Activated T-helper 17 cell treated with anti-CD3 and anti-CD28 coated beads, Interleukin-2, amount 50 U/mL, for 72 hours (primary cell): ENCODE data around the gene AHSG. TPM values are rescaled to one million over a fixed set of nuclear protein-coding genes. Genes with fewer than 3 reads are reported as not detected.
"Not testable (repeated sequence)": the region's sequence is repeated elsewhere in the genome, so short reads cannot be mapped to it uniquely, and the experiment has no call there.

Experiments used
- ATAC-seq: fragments of 150-1000 bp; cut with Tn5 transposase; replicated peaks from 2 replicates; pipeline ENCODE4 v1.10.0; 2021; ENCODE audit warnings: mild to moderate bottlenecking, moderate library complexity
- H3K27ac Mint-ChIP-seq: one replicate; pipeline ENCODE4 v1.8.0; 2022; ENCODE audit warnings: mixed read lengths
- H3K27me3 Mint-ChIP-seq: one replicate; pipeline ENCODE4 v1.8.0; 2022; ENCODE audit warnings: mixed read lengths
- H3K36me3 Mint-ChIP-seq: one replicate; pipeline ENCODE4 v1.8.0; 2022; ENCODE audit warnings: low read depth, mild to moderate bottlenecking, mixed read lengths
- H3K4me1 Mint-ChIP-seq: one replicate; pipeline ENCODE4 v1.8.0; 2022; ENCODE audit warnings: mixed read lengths
- H3K4me3 Mint-ChIP-seq: one replicate; pipeline ENCODE4 v1.8.0; 2022; ENCODE audit warnings: mild to moderate bottlenecking, mixed read lengths
- H3K9me3 Mint-ChIP-seq: one replicate; pipeline ENCODE4 v1.8.0; 2022; ENCODE audit warnings: mixed read lengths
- total RNA-seq, 2 donors: library from RNA; stranded (reverse); gene quantifications; one replicate each; pipeline ENCODE4 v1.2.3, GENCODE V29; 2022

AHSG gene
- total RNA-seq, 2 donors from 2014 or later, result not detected

- no peak overlapping the region for H3K27ac Mint-ChIP-seq
- no peaks in the 10 kb centered on the region for H3K36me3 Mint-ChIP-seq
- H3K4me3 Mint-ChIP-seq, result no peak overlapping the region
- H3K27me3 Mint-ChIP-seq, result peaks cover 31% of the 10 kb centered on the region
- ATAC-seq, result no peak
- no peaks in the 10 kb centered on the region for H3K9me3 Mint-ChIP-seq
- peaks cover 9% of the 10 kb centered on the region for H3K4me1 Mint-ChIP-seq
Observed at GRCh38 chr3:186619787-186620212, 6.9 kb downstream of the AHSG start.

DNA sequence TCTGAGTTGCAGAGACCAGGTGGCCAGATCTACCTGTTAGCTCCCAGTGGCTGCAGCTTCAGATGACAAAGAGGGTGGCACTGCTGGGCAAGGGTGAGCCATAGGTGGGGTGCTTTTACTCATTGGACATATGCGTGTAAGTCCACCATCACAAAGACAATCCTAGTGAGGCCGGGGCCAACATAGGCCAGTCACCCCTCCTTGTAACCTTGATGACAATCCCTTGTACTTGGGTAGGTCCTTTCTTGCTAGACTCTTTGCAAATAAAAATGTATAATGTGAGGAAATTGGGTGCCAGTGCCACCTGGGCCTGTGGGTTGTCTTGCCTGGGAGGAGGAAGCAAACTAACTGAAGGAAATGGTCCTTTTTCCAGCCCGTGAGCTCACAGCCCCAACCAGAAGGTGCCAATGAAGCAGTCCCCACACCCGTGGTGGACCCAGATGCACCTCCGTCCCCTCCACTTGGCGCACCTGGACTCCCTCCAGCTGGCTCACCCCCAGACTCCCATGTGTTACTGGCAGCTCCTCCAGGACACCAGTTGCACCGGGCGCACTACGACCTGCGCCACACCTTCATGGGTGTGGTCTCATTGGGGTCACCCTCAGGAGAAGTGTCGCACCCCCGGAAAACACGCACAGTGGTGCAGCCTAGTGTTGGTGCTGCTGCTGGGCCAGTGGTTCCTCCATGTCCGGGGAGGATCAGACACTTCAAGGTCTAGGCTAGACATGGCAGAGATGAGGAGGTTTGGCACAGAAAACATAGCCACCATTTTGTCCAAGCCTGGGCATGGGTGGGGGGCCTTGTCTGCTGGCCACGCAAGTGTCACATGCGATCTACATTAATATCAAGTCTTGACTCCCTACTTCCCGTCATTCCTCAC is 7.6 kb downstream of the AHSG start:
- no peaks in the 10 kb centered on the region for H3K9me3 Mint-ChIP-seq
- H3K27me3 Mint-ChIP-seq, result peaks cover 28% of the 10 kb centered on the region
- H3K27ac Mint-ChIP-seq, result no peak overlapping the region
- peaks cover 6% of the 10 kb centered on the region for H3K4me1 Mint-ChIP-seq
- no peak for ATAC-seq
- no peaks in the 10 kb centered on the region for H3K36me3 Mint-ChIP-seq
- no peak overlapping the region for H3K4me3 Mint-ChIP-seq

GRCh38 chr3:186621894-186622650 is 9.2 kb downstream of the AHSG start:
- Mint-ChIP-seq H3K4me3 (no peak overlapping the region), H3K27ac (no peak overlapping the region), H3K27me3 (peaks cover 28% of the 10 kb centered on the region), H3K9me3 (no peaks in the 10 kb centered on the region), H3K4me1 (peaks cover 3% of the 10 kb centered on the region), H3K36me3 (no peaks in the 10 kb centered on the region)
- ATAC-seq, result no peak

GRCh38 chr3:186622651-186623310 is 9.9 kb downstream of the AHSG start:
- no peak for ATAC-seq
- H3K27me3 Mint-ChIP-seq, result peaks cover 22% of the 10 kb centered on the region

DNA sequence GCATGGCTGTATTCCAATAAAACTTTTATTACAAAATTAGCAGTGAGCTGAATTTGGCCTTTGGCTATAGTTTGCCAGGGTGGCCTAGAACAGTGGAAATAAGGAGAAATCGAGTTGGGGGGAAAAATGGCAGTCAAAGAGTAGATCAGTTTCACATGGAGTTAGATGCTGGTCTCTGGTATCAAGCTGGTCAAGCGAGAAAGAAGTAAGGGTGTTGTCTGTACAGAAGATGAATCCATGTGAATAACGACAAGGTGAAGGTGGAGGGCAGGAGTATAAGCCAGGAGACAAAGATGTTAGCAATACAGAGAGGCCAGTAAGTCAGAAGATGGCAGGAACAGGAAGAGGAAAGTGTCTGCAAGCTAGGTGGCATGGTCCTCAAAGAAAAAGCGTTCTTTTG is 11.7 kb downstream of the AHSG start:
- no peak overlapping the region for H3K4me3 Mint-ChIP-seq
- H3K36me3 Mint-ChIP-seq, result no peaks in the 10 kb centered on the region
- H3K4me1 Mint-ChIP-seq, result no peaks in the 10 kb centered on the region
- H3K27me3 Mint-ChIP-seq, result peaks cover 17% of the 10 kb centered on the region
- H3K27ac Mint-ChIP-seq, result no peak overlapping the region
- ATAC-seq, result no peak
- H3K9me3 Mint-ChIP-seq, result no peaks in the 10 kb centered on the region

More at GRCh38 chr3:186622651-186623310, 9.9 kb downstream of the AHSG start:
- Mint-ChIP-seq H3K36me3 (no peaks in the 10 kb centered on the region), H3K9me3 (no peaks in the 10 kb centered on the region), H3K4me1 (no peaks in the 10 kb centered on the region), H3K27ac (no peak overlapping the region), H3K4me3 (no peak overlapping the region)

GRCh38 chr3:186625600-186626042 is 12.8 kb downstream of the AHSG start:
- no peak overlapping the region for H3K27ac Mint-ChIP-seq
- no peak overlapping the region for H3K4me3 Mint-ChIP-seq
- H3K4me1 Mint-ChIP-seq, result no peaks in the 10 kb centered on the region
- no peaks in the 10 kb centered on the region for H3K9me3 Mint-ChIP-seq
- no peaks in the 10 kb centered on the region for H3K36me3 Mint-ChIP-seq
- peaks cover 22% of the 10 kb centered on the region for H3K27me3 Mint-ChIP-seq
- no peak for ATAC-seq

GRCh38 chr3:186626254-186626847 is 13.5 kb downstream of the AHSG start:
- Mint-ChIP-seq H3K4me3 (no peak overlapping the region), H3K4me1 (peaks cover 4% of the 10 kb centered on the region), H3K36me3 (no peaks in the 10 kb centered on the region), H3K27ac (no peak overlapping the region), H3K27me3 (peaks cover 28% of the 10 kb centered on the region), H3K9me3 (no peaks in the 10 kb centered on the region)
- no peak for ATAC-seq

DNA sequence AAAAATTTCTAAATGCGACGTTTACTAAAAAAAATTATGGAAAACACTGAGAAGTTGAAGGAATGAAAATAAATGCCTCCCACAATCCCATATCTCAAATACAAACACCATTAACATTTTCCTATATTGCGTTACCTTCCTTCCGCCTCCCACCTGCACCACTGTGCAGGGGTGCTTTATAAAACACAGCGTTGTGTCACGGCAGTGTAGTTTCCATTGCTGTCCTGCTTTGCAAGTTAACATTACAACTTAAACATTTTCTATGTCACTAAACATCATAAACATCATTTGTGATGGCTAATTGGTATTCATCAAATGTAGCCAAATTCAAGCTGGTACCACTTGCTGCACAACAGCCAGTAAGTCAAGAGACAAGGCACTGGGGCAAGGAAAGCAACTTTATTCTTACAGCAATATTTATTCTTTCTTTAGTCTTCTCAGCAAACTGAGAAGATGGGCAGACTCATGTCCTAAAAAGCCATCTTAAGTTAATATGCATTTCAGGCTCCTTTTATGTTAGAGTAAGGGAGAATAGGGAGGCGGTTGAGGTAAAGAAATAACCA is 15.1 kb downstream of the AHSG start:
- Mint-ChIP-seq H3K4me3 (no peak overlapping the region), H3K27ac (no peak overlapping the region), H3K4me1 (peaks cover 4% of the 10 kb centered on the region), H3K27me3 (peaks cover 19% of the 10 kb centered on the region), H3K36me3 (no peaks in the 10 kb centered on the region), H3K9me3 (no peaks in the 10 kb centered on the region)
- ATAC-seq, result no peak

GRCh38 chr3:186628756-186629155 is 15.9 kb downstream of the AHSG start:
- Mint-ChIP-seq H3K9me3 (no peaks in the 10 kb centered on the region), H3K36me3 (no peaks in the 10 kb centered on the region), H3K27ac (no peak overlapping the region), H3K4me1 (peaks cover 4% of the 10 kb centered on the region), H3K4me3 (no peak overlapping the region), H3K27me3 (peaks cover 16% of the 10 kb centered on the region)
- ATAC-seq, result no peak

GRCh38 chr3:186630950-186631641 is 18.2 kb downstream of the AHSG start:
- Mint-ChIP-seq H3K27me3 (peaks cover 16% of the 10 kb centered on the region), H3K9me3 (no peaks in the 10 kb centered on the region), H3K4me3 (no peak overlapping the region), H3K36me3 (no peaks in the 10 kb centered on the region), H3K27ac (no peak overlapping the region), H3K4me1 (peaks cover 4% of the 10 kb centered on the region)
- no peak for ATAC-seq

DNA sequence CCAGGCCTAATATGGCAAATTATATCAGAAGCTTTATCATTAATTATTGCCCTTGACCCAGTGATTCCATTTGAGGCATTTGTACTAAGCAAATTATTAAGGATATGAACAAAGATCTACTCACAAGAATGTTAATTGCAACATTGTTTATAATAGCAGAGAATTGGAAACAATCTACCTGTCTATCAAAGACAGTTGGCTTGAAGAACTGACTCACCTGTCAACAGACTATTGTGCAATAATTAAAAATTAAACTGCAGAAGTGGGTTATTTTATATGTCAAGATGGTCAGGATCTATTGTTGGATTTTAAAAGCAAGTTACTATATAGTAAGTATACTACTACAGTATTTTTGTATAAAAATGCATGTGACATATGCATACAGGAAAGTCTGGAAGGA is 20.6 kb downstream of the AHSG start:
- Mint-ChIP-seq H3K9me3 (no peaks in the 10 kb centered on the region), H3K4me3 (no peak overlapping the region), H3K36me3 (no peaks in the 10 kb centered on the region), H3K27me3 (peaks cover 19% of the 10 kb centered on the region), H3K27ac (no peak overlapping the region), H3K4me1 (peaks cover 4% of the 10 kb centered on the region)
- ATAC-seq, result no peak

GRCh38 chr3:186634207-186634606 is 21.3 kb downstream of the AHSG start:
- not testable (repeated sequence) for H3K27ac Mint-ChIP-seq, ATAC-seq, H3K4me1 Mint-ChIP-seq, H3K36me3 Mint-ChIP-seq, H3K4me3 Mint-ChIP-seq, H3K9me3 Mint-ChIP-seq
- peaks cover 18% of the 10 kb centered on the region for H3K27me3 Mint-ChIP-seq

DNA sequence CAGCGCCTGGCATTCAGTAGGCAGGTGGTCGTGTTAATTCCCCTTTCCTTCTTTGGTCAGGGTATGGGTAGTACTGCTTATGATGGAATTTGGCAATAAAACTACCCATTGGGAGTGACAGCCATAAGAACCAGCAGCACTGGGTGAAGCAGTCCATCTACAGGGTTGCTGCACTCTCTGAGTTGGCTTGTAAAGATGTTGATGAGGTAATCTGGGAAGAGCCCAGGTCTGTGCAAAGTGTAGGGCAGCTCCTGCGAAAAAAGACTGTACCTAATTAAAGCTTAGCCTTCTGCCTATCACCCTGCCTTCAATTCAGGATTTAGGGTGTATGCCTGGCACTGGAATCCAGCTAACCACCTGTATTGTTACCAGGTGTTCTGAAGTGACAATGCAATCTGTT is 22.7 kb downstream of the AHSG start:
- H3K27me3 Mint-ChIP-seq, result peaks cover 13% of the 10 kb centered on the region
- H3K9me3 Mint-ChIP-seq, result no peaks in the 10 kb centered on the region
- peaks cover 4% of the 10 kb centered on the region for H3K4me1 Mint-ChIP-seq
- ATAC-seq, result no peak
- no peak overlapping the region for H3K27ac Mint-ChIP-seq
- H3K36me3 Mint-ChIP-seq, result no peaks in the 10 kb centered on the region
- H3K4me3 Mint-ChIP-seq, result no peak overlapping the region
